ENCODE measurements around the gene GUK1.
A peak's percentile ranks its signal among the peaks of the same experiment; 100 is the strongest.
"Not testable (repeated sequence)": the region's sequence is repeated elsewhere in the genome, so short reads cannot be mapped to it uniquely, and the experiment has no call there.

GUK1 gene

GRCh38 chr1:228178737-228179684 is 38.9 kb downstream of the GUK1 start:
- DNase-seq, result no peak

GRCh38 chr1:228180271-228180958 is 40.3 kb downstream of the GUK1 start:
- DNase-seq, result no peak

DNA sequence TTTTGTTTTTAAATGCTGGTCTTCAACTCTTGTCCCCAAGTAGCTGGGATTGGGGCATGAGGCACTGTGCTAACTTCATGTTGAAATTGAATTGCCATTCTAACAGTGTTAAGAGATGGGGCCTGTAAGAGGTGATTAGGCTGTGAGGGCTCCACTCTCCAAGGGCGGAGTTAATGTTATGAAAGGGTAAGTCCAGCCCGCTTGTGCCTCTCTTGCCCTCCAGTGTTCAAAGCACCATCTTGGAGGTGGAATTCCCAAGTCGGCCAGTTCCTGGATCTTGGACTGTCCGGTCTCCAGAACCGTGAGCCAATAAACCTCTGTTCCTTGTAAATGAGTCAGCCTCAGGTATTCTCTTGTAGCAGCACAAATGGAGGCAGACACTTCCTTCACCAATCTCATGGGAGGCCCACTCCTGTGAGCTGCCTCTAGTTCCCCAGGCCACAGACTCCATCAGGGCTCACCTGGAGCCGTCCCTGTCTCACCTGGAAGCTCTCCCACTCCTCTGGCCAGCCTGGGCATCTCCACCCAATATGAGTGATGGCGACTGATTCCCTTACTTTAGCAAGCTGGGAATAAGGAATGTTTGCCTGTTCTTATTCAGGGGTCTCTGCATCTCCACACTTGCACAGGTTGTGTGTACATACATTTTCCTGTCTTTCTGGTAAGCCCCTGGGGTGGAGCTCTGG is 41.0 kb downstream of the GUK1 start:
- no peak for DNase-seq

GRCh38 chr1:228181645-228182034 is 41.6 kb downstream of the GUK1 start:
- no peak for DNase-seq

- DNase-seq, result no peak
Observed at GRCh38 chr1:228182296-228183030, 42.4 kb downstream of the GUK1 start.

DNA sequence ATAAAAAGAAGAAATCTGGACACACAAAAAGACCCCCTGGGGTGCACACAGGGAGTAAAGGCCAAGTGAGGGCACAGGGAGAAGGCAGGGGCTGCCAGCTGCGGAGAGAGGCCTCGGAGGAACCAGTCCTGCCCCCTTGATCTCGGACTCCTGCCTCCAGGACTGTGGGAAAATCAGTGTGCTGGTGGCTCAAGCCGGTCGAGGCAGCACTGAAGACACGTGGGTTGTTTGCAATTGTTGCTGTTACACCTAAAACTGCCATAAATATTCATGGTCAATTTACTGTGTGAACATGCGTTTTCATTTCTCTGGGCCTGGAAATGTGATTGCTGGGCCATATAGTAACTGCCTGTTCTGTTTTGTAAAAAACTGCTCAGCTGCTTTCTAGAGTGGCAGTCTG is 44.1 kb downstream of the GUK1 start:
- no peak for DNase-seq

DNA sequence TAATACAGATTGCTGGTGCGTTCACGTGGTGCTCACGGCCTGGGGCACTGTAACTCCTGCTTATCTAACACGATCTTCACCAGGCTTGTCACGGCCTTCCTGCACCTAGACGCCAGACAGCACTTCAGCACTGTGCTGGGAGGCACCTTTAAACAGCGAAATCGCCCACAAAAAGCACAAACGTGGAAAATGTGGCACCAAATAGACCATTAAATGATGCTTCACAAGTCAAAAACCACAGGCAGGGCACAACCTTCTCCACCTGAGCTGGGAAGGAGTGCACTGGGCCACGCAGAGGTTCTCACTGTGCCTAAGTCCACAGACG is 45.5 kb downstream of the GUK1 start:
- DNase-seq, result peak; percentile 78

GRCh38 chr1:228188249-228188648 is 48.2 kb downstream of the GUK1 start:
- DNase-seq, result not testable (repeated sequence)

DNA sequence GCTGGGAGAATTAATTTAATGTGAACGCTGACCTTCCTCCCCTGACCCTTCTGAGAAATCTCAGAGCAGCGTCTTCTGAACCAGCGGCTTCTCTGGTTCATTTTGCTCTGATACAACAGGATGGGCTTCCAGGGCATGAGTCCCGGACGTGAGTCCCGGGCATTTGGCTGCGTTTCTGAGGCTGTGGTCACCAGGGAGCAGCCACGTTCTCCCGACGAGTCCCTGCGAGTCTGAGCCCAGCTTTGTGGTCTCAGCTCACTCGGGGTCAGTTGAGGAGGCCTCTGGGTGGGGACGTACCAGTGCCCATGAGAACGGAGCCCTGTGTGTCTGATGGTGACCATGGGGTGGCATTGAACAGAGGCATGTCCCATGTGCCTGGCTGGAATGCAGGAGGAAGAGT is 50.1 kb downstream of the GUK1 start:
- DNase-seq, result no peak

GRCh38 chr1:228190778-228191177 is 50.7 kb downstream of the GUK1 start:
- DNase-seq, result no peak

- no peak for DNase-seq
Observed at GRCh38 chr1:228194436-228194835, 54.4 kb downstream of the GUK1 start.

GRCh38 chr1:228194921-228195812 is 55.1 kb downstream of the GUK1 start:
- no peak for DNase-seq

GRCh38 chr1:228197555-228198147 is 57.6 kb downstream of the GUK1 start:
- no peak for DNase-seq
